ENCODE measurements around the gene PODNL1. TPM values are rescaled to one million over a fixed set of nuclear protein-coding genes. Genes with fewer than 3 reads are reported as not detected.

PODNL1 gene
- total and polyA plus RNA-seq, 2 experiments from 2014 or later: 6.2 to 45.3 TPM

- Histone ChIP-seq H3K9me2 (ENCODE audit: insufficient read depth) (no peaks in the 10 kb centered on the region), H3K27ac (no peak overlapping the region), H3F3A (ENCODE audit: insufficient read depth) (no peaks in the 10 kb centered on the region), H3K4me1 (ENCODE audit: insufficient read depth) (peaks cover 7% of the 10 kb centered on the region; the same call in 1 of the 2 replicates), H3K9ac (peak overlapping the region; percentile 63; the same call in 1 of the 2 replicates), H3K4me3 (no peak overlapping the region), H3K9me3 (ENCODE audit: low read depth) (no peaks in the 10 kb centered on the region), H3K4me2 (ENCODE audit: unreplicated experiment) (peak overlapping the region; percentile 69), H2AFZ (peak overlapping the region; percentile 78), H3K79me2 (ENCODE audit: insufficient read depth) (no peaks in the 10 kb centered on the region), H3K36me3 (ENCODE audit: low read depth) (no peaks in the 10 kb centered on the region), H4K20me1 (ENCODE audit: insufficient read depth) (no peaks in the 10 kb centered on the region), H3K27me3 (replicated peaks; ENCODE audit: insufficient read depth) (no peaks in the 10 kb centered on the region)
- 48 to 67% methylated on average over 6 to 10 of the region's 10 CpGs for WGBS, 2 experiments (ENCODE audit: low coverage in 1 of 2, low lambda C conversion rate in 2 of 2, missing lambda C conversion rate in 2 of 2)
- DNase-seq: no peak
- in situ Hi-C loops (cut with MboI): no loop called here
- no peak for TF ChIP-seq EZH2 (IDR thresholded peaks at IDR 0.05; ENCODE audit: insufficient read depth, poor library complexity, severe bottlenecking)
- TF ChIP-seq EZH2phosphoT487 (IDR thresholded peaks at IDR 0.05; ENCODE audit: insufficient read depth, low read depth): no peak
Measured at GRCh38 chr19:13985771-13986347, 47.6 kb upstream of the PODNL1 start.

- H3K9ac ChIP-seq: no peak overlapping the region
- no peak for DNase-seq
- in situ Hi-C loops (cut with MboI): no loop called here
- H3K36me3 ChIP-seq (ENCODE audit: low read depth): no peaks in the 10 kb centered on the region
- peaks cover 7% of the 10 kb centered on the region; the same call in 1 of the 2 replicates for H3K4me1 ChIP-seq (ENCODE audit: insufficient read depth)
- H3F3A ChIP-seq (ENCODE audit: insufficient read depth): no peaks in the 10 kb centered on the region
- H3K9me2 ChIP-seq (ENCODE audit: insufficient read depth): no peaks in the 10 kb centered on the region
- TF ChIP-seq EZH2 (IDR thresholded peaks at IDR 0.05; ENCODE audit: insufficient read depth, poor library complexity, severe bottlenecking) (no peak), EZH2phosphoT487 (IDR thresholded peaks at IDR 0.05; ENCODE audit: insufficient read depth, low read depth) (no peak)
- 93 to 94% methylated on average over 25 of the region's 25 CpGs for WGBS, 2 experiments (ENCODE audit: low coverage in 1 of 2, low lambda C conversion rate in 2 of 2, missing lambda C conversion rate in 2 of 2)
- H3K79me2 ChIP-seq (ENCODE audit: insufficient read depth): no peaks in the 10 kb centered on the region
- no peak overlapping the region for H3K4me2 ChIP-seq (ENCODE audit: unreplicated experiment)
- H3K9me3 ChIP-seq (ENCODE audit: low read depth): no peaks in the 10 kb centered on the region
- H2AFZ ChIP-seq: no peak overlapping the region
- H3K27ac ChIP-seq: no peak overlapping the region
- no peaks in the 10 kb centered on the region for H4K20me1 ChIP-seq (ENCODE audit: insufficient read depth)
- no peaks in the 10 kb centered on the region for H3K27me3 ChIP-seq (replicated peaks; ENCODE audit: insufficient read depth)
- H3K4me3 ChIP-seq: no peak overlapping the region
Measured at GRCh38 chr19:13984875-13985741, 46.9 kb upstream of the PODNL1 start.

- Histone ChIP-seq H3K36me3 (ENCODE audit: low read depth) (no peaks in the 10 kb centered on the region), H3K4me2 (ENCODE audit: unreplicated experiment) (no peak overlapping the region), H3K9me3 (ENCODE audit: low read depth) (no peaks in the 10 kb centered on the region), H3K79me2 (ENCODE audit: insufficient read depth) (no peaks in the 10 kb centered on the region), H3K4me3 (no peak overlapping the region), H3K27ac (no peak overlapping the region), H3F3A (ENCODE audit: insufficient read depth) (no peaks in the 10 kb centered on the region), H4K20me1 (ENCODE audit: insufficient read depth) (no peaks in the 10 kb centered on the region), H3K4me1 (ENCODE audit: insufficient read depth) (peaks cover 7% of the 10 kb centered on the region; the same call in 1 of the 2 replicates), H2AFZ (no peak overlapping the region), H3K9ac (no peak overlapping the region), H3K27me3 (replicated peaks; ENCODE audit: insufficient read depth) (no peaks in the 10 kb centered on the region), H3K9me2 (ENCODE audit: insufficient read depth) (no peaks in the 10 kb centered on the region)
- 80 to 83% methylated on average over 11 to 15 of the region's 15 CpGs for WGBS, 2 experiments (ENCODE audit: low coverage in 1 of 2, low lambda C conversion rate in 2 of 2, missing lambda C conversion rate in 2 of 2)
- in situ Hi-C loops (cut with MboI): no loop called here
- DNase-seq: no peak
- TF ChIP-seq EZH2phosphoT487 (IDR thresholded peaks at IDR 0.05; ENCODE audit: insufficient read depth, low read depth) (no peak), EZH2 (IDR thresholded peaks at IDR 0.05; ENCODE audit: insufficient read depth, poor library complexity, severe bottlenecking) (no peak)
Measured at GRCh38 chr19:13984186-13984585, 46.0 kb upstream of the PODNL1 start.

GRCh38 chr19:13983213-13983889 is 45.1 kb upstream of the PODNL1 start:
- Histone ChIP-seq H3K79me2 (ENCODE audit: insufficient read depth) (no peaks in the 10 kb centered on the region), H3K9me3 (ENCODE audit: low read depth) (no peaks in the 10 kb centered on the region), H4K20me1 (ENCODE audit: insufficient read depth) (no peaks in the 10 kb centered on the region), H3K9ac (no peak overlapping the region), H2AFZ (no peak overlapping the region), H3K4me3 (no peak overlapping the region), H3K4me1 (ENCODE audit: insufficient read depth) (peaks cover 7% of the 10 kb centered on the region; the same call in 1 of the 2 replicates), H3K36me3 (ENCODE audit: low read depth) (no peaks in the 10 kb centered on the region), H3K27me3 (replicated peaks; ENCODE audit: insufficient read depth) (no peaks in the 10 kb centered on the region), H3K27ac (no peak overlapping the region), H3F3A (ENCODE audit: insufficient read depth) (no peaks in the 10 kb centered on the region), H3K4me2 (ENCODE audit: unreplicated experiment) (no peak overlapping the region), H3K9me2 (ENCODE audit: insufficient read depth) (no peaks in the 10 kb centered on the region)
- no peak for TF ChIP-seq EZH2phosphoT487 (IDR thresholded peaks at IDR 0.05; ENCODE audit: insufficient read depth, low read depth)
- no peak for TF ChIP-seq EZH2 (IDR thresholded peaks at IDR 0.05; ENCODE audit: insufficient read depth, poor library complexity, severe bottlenecking)
- 94 to 95% methylated on average over 21 of the region's 21 CpGs for WGBS, 2 experiments (ENCODE audit: low coverage in 1 of 2, low lambda C conversion rate in 2 of 2, missing lambda C conversion rate in 2 of 2)
- no peak for DNase-seq
- in situ Hi-C loops (cut with MboI): no loop called here

Data from GM23248 (cell line).